Liver (tissue), 3 donors: ENCODE data around the gene SRRM3.

Source experiments
- ATF3 ChIP-seq: IDR thresholded peaks from 2 replicates; pipeline ENCODE4 v1.6.1; 2016; ENCODE audit warnings: antibody characterized with exemption
- CTCF ChIP-seq: fragments of 150-350 bp; IDR thresholded peaks from 2 replicates; pipeline ENCODE4 v1.5.1; 2017; ENCODE audit warnings: improper control_type of control experiment, low read depth, low read length; ENCODE audit not compliant: missing input control
- EGR1 ChIP-seq, 2 donors: IDR thresholded peaks; 2 replicates each; pipeline ENCODE4 v1.6.1; 2016 to 2018; ENCODE audit warnings: antibody characterized with exemption in 2 of 2, low read depth in 2 of 2
- GABPA ChIP-seq, 2 donors: IDR thresholded peaks in 1 of 2; conservative IDR thresholded peaks in 1 of 2; 2 replicates each; pipeline ENCODE4 v1.6.1; 2016; ENCODE audit warnings: antibody characterized with exemption in 2 of 2, mild to moderate bottlenecking in 1 of 2, moderate library complexity in 1 of 2
- HNF4A ChIP-seq, 2 donors: conservative IDR thresholded peaks; 2 replicates each; pipeline ENCODE4 v1.6.1; 2016; ENCODE audit warnings: antibody characterized with exemption in 2 of 2, mild to moderate bottlenecking in 2 of 2
- HNF4G ChIP-seq: IDR thresholded peaks from 2 replicates; pipeline ENCODE4 v1.6.1; 2016; ENCODE audit warnings: antibody characterized with exemption
- MAX ChIP-seq: IDR thresholded peaks from 2 replicates; pipeline ENCODE4 v1.6.1; 2016; ENCODE audit warnings: antibody characterized with exemption
- NR2F2 ChIP-seq: IDR thresholded peaks from 2 replicates; pipeline ENCODE4 v1.6.1; 2016; ENCODE audit warnings: antibody characterized with exemption
- RAD21 ChIP-seq, 2 donors: IDR thresholded peaks; 2 replicates each; pipeline ENCODE4 v1.6.1; 2016; ENCODE audit warnings: antibody characterized with exemption in 2 of 2, mild to moderate bottlenecking in 2 of 2
- REST ChIP-seq: IDR thresholded peaks from 2 replicates; pipeline ENCODE4 v1.6.1; 2016; ENCODE audit warnings: antibody characterized with exemption, mild to moderate bottlenecking
- TAF1 ChIP-seq: conservative IDR thresholded peaks from 2 replicates; pipeline ENCODE4 v1.6.1; 2016; ENCODE audit warnings: antibody characterized with exemption, mild to moderate bottlenecking
- YY1 ChIP-seq: IDR thresholded peaks from 2 replicates; pipeline ENCODE4 v1.6.1; 2016; ENCODE audit warnings: antibody characterized with exemption, mild to moderate bottlenecking
- ZBTB33 ChIP-seq: IDR thresholded peaks from 2 replicates; pipeline ENCODE4 v1.6.1; 2016; ENCODE audit warnings: antibody characterized with exemption
- donor health status: healthy.
- donor health status: healthy.

GRCh38 chr7:76234282-76234584 is 32.5 kb downstream of the SRRM3 start:
- no peak for TF ChIP-seq CTCF
- no peak for TF ChIP-seq RAD21 (IDR thresholded peaks at IDR 0.05)
- TF ChIP-seq EGR1 (IDR thresholded peaks at IDR 0.05; ENCODE audit: low read depth in 2 of 2) = no peak
- TF ChIP-seq TAF1 = no peak
- TF ChIP-seq MAX = no peak
- no peak for TF ChIP-seq ZBTB33
- no peak for TF ChIP-seq HNF4G
- TF ChIP-seq HNF4A (conservative IDR thresholded peaks at IDR 0.05) = no peak
- no peak for TF ChIP-seq GABPA (IDR thresholded peaks at IDR 0.05 in 1 of 2, conservative IDR thresholded peaks at IDR 0.05 in 1 of 2)
- no peak for TF ChIP-seq ATF3
- no peak for TF ChIP-seq YY1
- TF ChIP-seq REST = no peak
- no peak for TF ChIP-seq NR2F2
